Endodermal cell (in vitro differentiated cells): ENCODE results near the gene TCL1A. TPM values are rescaled to one million over a fixed set of nuclear protein-coding genes. Genes with fewer than 3 reads are reported as not detected.
"Not testable (repeated sequence)": the region's sequence is repeated elsewhere in the genome, so short reads cannot be mapped to it uniquely, and the experiment has no call there.

Source experiments
- DNase-seq: peaks from one replicate; pipeline ENCODE4 v3.0.0-alpha.2; 2017
- H3K27ac ChIP-seq: 2 replicates; pipeline ENCODE4 v1.5.1; 2013; ENCODE audit warnings: mild to moderate bottlenecking, low read depth, low read length, moderate library complexity
- H3K27me3 ChIP-seq: 2 replicates; pipeline ENCODE4 v1.6.1; 2013; ENCODE audit warnings: mild to moderate bottlenecking, low read length, moderate library complexity; ENCODE audit not compliant: insufficient read depth, control insufficient read depth, poor library complexity, severe bottlenecking
- H3K36me3 ChIP-seq: 2 replicates; pipeline ENCODE4 v1.7.0; 2013; ENCODE audit warnings: mild to moderate bottlenecking, low read length, moderate library complexity; ENCODE audit not compliant: control insufficient read depth, insufficient read depth
- H3K4me1 ChIP-seq: one replicate; pipeline ENCODE4 v1.7.0; 2013; ENCODE audit warnings: low read length; ENCODE audit not compliant: control insufficient read depth, insufficient read depth
- H3K4me3 ChIP-seq: 2 replicates; pipeline ENCODE4 v1.5.1; 2013; ENCODE audit warnings: mild to moderate bottlenecking, low read length, moderate library complexity
- H3K9ac ChIP-seq: 2 replicates; pipeline ENCODE4 v1.6.1; 2013; ENCODE audit warnings: mild to moderate bottlenecking, low read length, moderate library complexity; ENCODE audit not compliant: poor library complexity, severe bottlenecking; ENCODE audit errors: extremely low read depth
- H3K9me3 ChIP-seq: 2 replicates; pipeline ENCODE4 v1.6.1; 2013; ENCODE audit warnings: mild to moderate bottlenecking, low read length, moderate library complexity; ENCODE audit not compliant: control insufficient read depth
- H3K27ac Mint-ChIP-seq: 2 replicates; pipeline ENCODE4 v1.8.0; 2020; ENCODE audit warnings: mixed read lengths
- H3K27me3 Mint-ChIP-seq: 2 replicates; pipeline ENCODE4 v1.8.0; 2021; ENCODE audit warnings: mild to moderate bottlenecking, mixed read lengths; ENCODE audit not compliant: insufficient read depth
- H3K36me3 Mint-ChIP-seq: 2 replicates; pipeline ENCODE4 v1.8.0; 2020; ENCODE audit warnings: low read depth, mixed read lengths
- H3K4me1 Mint-ChIP-seq: 2 replicates; pipeline ENCODE4 v1.8.0; 2020; ENCODE audit warnings: mixed read lengths
- H3K4me3 Mint-ChIP-seq: 2 replicates; pipeline ENCODE4 v1.8.0; 2020; ENCODE audit warnings: mild to moderate bottlenecking, moderate library complexity, mixed read lengths
- H3K9me3 Mint-ChIP-seq: 2 replicates; pipeline ENCODE4 v1.8.0; 2020; ENCODE audit warnings: mild to moderate bottlenecking, mixed read lengths
- WGBS, 2 experiments: methylation state at CpG; one replicate each; pipeline versions ENCODE4 v1.1.5 to v1.1.7; 2013; ENCODE audit warnings: missing lambda C conversion rate in 2 of 2, mixed read lengths in 1 of 2; ENCODE audit not compliant: insufficient coverage in 1 of 2, insufficient read length in 1 of 2; 5-methylcytosine and 5-hydroxymethylcytosine counted together
- total RNA-seq, 2 donors: library from RNA; stranded (reverse); fragmentation: NEBNext Ultra II Directional in 1 of 2; extraction: Animal tissue kit (Norgen Biotek cat#: 25700) in 1 of 2; gene quantifications; 2 replicates in 1 of 2; 3 replicates in 1 of 2; pipeline ENCODE4 v1.2.1, GENCODE V29; 2021
- TF ChIP-seq, protein P1 (sequence below): fragments of 200-600 bp; sonication (generic); conservative IDR thresholded peaks from 2 replicates; pipeline ENCODE4 v1.5.0; 2021; ENCODE audit warnings: antibody characterized with exemption, mild to moderate bottlenecking

Gene TCL1A
- total RNA-seq, 2 donors from 2014 or later: 0.53 to 1.8 TPM

GRCh38 chr14:95730126-95730525 lies 16.2 kb upstream of the TCL1A start:
- DNase-seq: no peak
- TF ChIP-seq, protein P1, sequence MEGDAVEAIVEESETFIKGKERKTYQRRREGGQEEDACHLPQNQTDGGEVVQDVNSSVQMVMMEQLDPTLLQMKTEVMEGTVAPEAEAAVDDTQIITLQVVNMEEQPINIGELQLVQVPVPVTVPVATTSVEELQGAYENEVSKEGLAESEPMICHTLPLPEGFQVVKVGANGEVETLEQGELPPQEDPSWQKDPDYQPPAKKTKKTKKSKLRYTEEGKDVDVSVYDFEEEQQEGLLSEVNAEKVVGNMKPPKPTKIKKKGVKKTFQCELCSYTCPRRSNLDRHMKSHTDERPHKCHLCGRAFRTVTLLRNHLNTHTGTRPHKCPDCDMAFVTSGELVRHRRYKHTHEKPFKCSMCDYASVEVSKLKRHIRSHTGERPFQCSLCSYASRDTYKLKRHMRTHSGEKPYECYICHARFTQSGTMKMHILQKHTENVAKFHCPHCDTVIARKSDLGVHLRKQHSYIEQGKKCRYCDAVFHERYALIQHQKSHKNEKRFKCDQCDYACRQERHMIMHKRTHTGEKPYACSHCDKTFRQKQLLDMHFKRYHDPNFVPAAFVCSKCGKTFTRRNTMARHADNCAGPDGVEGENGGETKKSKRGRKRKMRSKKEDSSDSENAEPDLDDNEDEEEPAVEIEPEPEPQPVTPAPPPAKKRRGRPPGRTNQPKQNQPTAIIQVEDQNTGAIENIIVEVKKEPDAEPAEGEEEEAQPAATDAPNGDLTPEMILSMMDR: no peak
- H3K27ac ChIP-seq: no peak overlapping the region
- no peaks in the 10 kb centered on the region for H3K4me1 ChIP-seq
- no peak overlapping the region for H3K4me3 ChIP-seq
- Mint-ChIP-seq H3K27ac (no peak overlapping the region), H3K4me3 (no peak overlapping the region), H3K4me1 (no peaks in the 10 kb centered on the region), H3K27me3 (no peaks in the 10 kb centered on the region), H3K9me3 (peaks cover 7% of the 10 kb centered on the region), H3K36me3 (no peaks in the 10 kb centered on the region)
- no peaks in the 10 kb centered on the region for H3K27me3 ChIP-seq
- no peaks in the 10 kb centered on the region for H3K9me3 ChIP-seq
- H3K9ac ChIP-seq: no peak overlapping the region
- 90 to 91% methylated on average over 2 to 5 of the region's 5 CpGs for WGBS, 2 experiments
- H3K36me3 ChIP-seq: no peaks in the 10 kb centered on the region

DNA sequence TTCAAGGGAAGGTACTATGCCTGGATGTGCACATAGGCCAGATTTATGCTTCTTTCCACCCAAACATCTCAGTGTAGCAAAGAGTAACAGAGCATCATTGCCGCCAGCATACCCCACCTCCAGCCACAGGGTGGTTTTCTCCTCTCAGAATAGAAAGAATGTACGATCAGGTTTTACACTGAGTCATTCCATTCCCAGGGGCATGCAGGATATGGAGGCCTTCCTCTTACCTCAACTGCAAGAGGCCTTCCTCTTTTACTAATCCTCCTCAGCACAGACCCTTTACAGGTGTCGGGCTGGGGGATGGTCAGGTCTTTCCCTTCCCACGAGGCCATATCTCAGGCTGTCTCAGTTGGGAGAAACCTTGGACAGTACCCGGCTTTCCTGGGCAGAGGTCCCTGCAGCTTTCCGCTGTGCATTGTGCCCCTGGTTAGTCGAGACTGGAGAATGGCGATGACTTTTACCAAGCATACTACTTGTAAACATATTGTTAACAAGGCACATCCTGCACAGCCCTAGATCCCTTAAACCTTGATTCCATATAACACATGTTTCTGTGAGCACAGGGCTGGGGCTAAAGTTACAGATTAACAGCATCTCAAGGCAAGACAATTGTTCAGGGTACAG lies 15.6 kb upstream of the TCL1A start:
- DNase-seq, H3K4me1 ChIP-seq, H3K27ac Mint-ChIP-seq, H3K27ac ChIP-seq, H3K4me3 Mint-ChIP-seq, H3K9ac ChIP-seq, H3K27me3 Mint-ChIP-seq, H3K27me3 ChIP-seq, H3K9me3 Mint-ChIP-seq, H3K9me3 ChIP-seq, H3K36me3 Mint-ChIP-seq, H3K4me1 Mint-ChIP-seq, H3K36me3 ChIP-seq, H3K4me3 ChIP-seq: not testable (repeated sequence)
- 78 to 90% methylated on average over 6 to 8 of the region's 8 CpGs for WGBS, 2 experiments

DNA sequence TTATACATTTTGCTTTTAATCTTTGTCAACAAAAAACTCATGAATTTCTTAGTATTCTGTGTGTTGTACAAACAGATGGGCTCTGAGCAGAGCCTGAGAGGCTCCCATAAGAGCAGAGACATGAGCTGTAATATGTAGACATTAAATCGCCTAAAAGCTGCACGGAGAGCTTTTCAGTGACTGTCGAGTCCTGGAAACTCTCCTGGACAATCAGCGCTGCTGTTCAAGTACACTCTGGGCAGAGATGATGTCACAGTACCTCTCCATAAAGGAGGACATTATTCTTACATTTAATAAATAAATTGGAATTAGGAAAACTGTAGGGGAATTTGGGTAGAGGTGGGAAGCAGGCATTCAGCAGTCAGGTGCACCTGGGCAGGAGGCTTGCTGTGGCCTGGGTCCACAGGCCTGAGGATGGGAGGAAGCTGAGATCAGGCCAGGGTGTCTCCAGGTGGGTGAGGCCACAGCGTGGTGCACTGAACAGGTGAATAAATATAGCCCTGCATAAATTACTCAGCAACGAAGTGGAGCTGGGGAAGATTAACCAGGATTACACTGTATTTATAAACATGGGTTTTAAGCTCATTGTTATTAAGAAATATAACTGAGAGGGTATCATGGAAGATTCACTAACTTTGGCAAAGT lies 13.3 kb upstream of the TCL1A start:
- Histone ChIP-seq H3K4me1 (no peaks in the 10 kb centered on the region), H3K9ac (no peak overlapping the region), H3K27ac (no peak overlapping the region), H3K36me3 (no peaks in the 10 kb centered on the region), H3K27me3 (no peaks in the 10 kb centered on the region), H3K4me3 (no peak overlapping the region), H3K9me3 (no peaks in the 10 kb centered on the region)
- Mint-ChIP-seq H3K27me3 (no peaks in the 10 kb centered on the region), H3K4me3 (no peak overlapping the region), H3K36me3 (no peaks in the 10 kb centered on the region), H3K9me3 (peaks cover 7% of the 10 kb centered on the region), H3K27ac (no peak overlapping the region), H3K4me1 (no peaks in the 10 kb centered on the region)
- 79 to 80% methylated on average over 6 of the region's 6 CpGs for WGBS, 2 experiments
- TF ChIP-seq, protein P1: no peak
- no peak for DNase-seq
